ENCODE measurements around the gene CHEK2. TPM values are rescaled to one million over a fixed set of nuclear protein-coding genes. Genes with fewer than 3 reads are reported as not detected.
"Not testable (repeated sequence)": the region's sequence is repeated elsewhere in the genome, so short reads cannot be mapped to it uniquely, and the experiment has no call there.

Gene CHEK2
- polyA plus RNA-seq, 4 donors, result 6.5 to 25.4 (median 15.0) TPM

DNA sequence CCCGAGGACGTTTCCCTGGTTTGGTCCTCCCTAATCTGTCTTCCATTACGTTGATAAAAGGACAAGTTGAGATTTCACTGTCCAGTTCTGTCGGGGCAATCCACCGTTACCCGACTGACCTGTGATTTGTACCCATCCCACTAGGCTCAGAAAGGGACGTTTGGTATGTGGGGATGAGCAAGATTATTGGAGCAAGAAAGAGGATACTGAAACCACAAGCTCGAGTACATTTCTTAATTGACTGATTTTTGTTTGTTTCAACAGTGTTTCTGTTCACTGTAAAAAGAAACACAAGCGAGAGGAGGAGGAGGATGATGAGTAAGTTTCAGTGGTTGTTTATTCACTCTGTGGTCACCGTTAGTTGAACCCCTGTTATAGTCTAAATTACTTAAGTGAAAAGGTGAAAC, 31.8 kb upstream of the CHEK2 start:
- Histone ChIP-seq H3K9me3 (ENCODE audit: control insufficient read depth in 2 of 2, insufficient read depth in 1 of 2, low read depth in 1 of 2, low read length in 1 of 2) (peaks cover 0 to 4% of the 10 kb centered on the region in 2 donors), H3K4me1 (ENCODE audit: control insufficient read depth in 3 of 3, insufficient read depth in 2 of 3, low read depth in 1 of 3, low read length in 2 of 3) (peaks cover 0 to 13% (median 3%) of the 10 kb centered on the region in 3 donors), H3K36me3 (ENCODE audit: control insufficient read depth in 3 of 3, insufficient read depth in 2 of 3, low read depth in 1 of 3, low read length in 3 of 3) (peaks cover 0 to 36% (median 4%) of the 10 kb centered on the region in 3 donors), H3K27ac (ENCODE audit: low read depth in 1 of 3, low read length in 2 of 3) (peak overlapping the region; percentile 72 to 96 (median 85)), H3K27me3 (ENCODE audit: control insufficient read depth in 3 of 3, insufficient read depth in 3 of 3, low read length in 3 of 3) (no peaks in the 10 kb centered on the region), H3K4me3 (ENCODE audit: low read depth in 1 of 3, low read length in 3 of 3) (peak overlapping the region; percentile 71 to 91 (median 84))
- WGBS, 3 donors, result 1% methylated on average over 10 of the region's 10 CpGs
- DNase-seq (no peak), FAIRE-seq (no peak)

DNA sequence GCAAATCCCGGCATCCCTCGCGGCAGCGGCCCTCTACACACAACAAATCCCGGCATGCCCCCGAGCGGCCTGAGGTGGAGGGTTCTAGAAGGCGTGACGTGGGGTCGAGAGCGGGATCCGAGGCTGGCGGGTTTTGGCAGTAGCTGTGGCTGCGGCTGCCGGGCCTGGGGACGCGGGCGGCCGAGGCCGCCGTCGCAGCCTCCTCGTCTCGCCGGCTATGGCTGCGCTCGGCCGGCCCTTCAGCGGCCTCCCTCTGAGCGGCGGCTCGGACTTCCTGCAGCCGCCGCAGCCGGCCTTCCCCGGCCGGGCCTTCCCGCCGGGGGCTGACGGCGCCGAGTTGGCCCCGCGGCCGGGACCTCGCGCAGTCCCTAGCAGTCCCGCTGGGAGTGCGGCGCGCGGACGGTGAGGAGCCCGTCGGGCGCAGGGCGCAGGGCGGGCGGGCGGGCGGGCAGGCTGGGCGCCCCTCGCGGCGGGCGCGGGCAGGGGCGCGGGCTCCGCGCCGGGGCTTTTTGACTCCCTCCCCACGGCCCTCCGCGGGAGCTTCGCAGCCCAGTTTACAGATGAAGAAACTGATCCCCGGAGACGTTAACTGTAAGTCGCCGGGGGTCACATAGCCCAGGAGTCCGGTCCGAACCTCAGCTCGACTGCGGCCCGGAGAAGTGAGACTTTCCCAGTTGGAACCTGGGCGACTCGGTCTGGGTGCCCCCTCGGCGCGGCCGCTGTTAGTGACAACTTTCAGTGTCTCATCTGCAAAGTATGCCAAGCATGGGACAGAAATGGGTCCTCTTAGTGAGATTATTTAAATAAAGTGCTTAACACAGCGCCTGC, 31.2 kb upstream of the CHEK2 start, which contains the start of gene CCDC117:
Gene CCDC117, plus strand, starts transcription at position 63 of the 828 bp plus-strand sequence. Its CDS starts 155 bp downstream, at position 218.
- peak within 1 kb of the TSS; percentile 71 to 91 (median 84) for H3K4me3 ChIP-seq (ENCODE audit: low read depth in 1 of 3, low read length in 3 of 3)
- no peaks in the 10 kb centered on the region for H3K27me3 ChIP-seq (ENCODE audit: control insufficient read depth in 3 of 3, insufficient read depth in 3 of 3, low read length in 3 of 3)
- peak within 1 kb of the TSS; percentile 72 to 96 (median 85) for H3K27ac ChIP-seq (ENCODE audit: low read depth in 1 of 3, low read length in 2 of 3)
- H3K4me1 ChIP-seq (ENCODE audit: control insufficient read depth in 3 of 3, insufficient read depth in 2 of 3, low read depth in 1 of 3, low read length in 2 of 3), result peaks cover 0 to 13% (median 3%) of the 10 kb centered on the region in 3 donors
- 0 to 1% (median 0%) methylated on average over 60 to 92 of the region's 92 CpGs for WGBS, 3 donors
- FAIRE-seq (no peak), DNase-seq (peak; percentile 93 to 98)
- H3K9me3 ChIP-seq (ENCODE audit: control insufficient read depth in 2 of 2, insufficient read depth in 1 of 2, low read depth in 1 of 2, low read length in 1 of 2), result peaks cover 0 to 4% of the 10 kb centered on the region in 2 donors
- H3K36me3 ChIP-seq (ENCODE audit: control insufficient read depth in 3 of 3, insufficient read depth in 2 of 3, low read depth in 1 of 3, low read length in 3 of 3), result peaks cover 0 to 30% (median 4%) of the 10 kb centered on the region in 3 donors

DNA sequence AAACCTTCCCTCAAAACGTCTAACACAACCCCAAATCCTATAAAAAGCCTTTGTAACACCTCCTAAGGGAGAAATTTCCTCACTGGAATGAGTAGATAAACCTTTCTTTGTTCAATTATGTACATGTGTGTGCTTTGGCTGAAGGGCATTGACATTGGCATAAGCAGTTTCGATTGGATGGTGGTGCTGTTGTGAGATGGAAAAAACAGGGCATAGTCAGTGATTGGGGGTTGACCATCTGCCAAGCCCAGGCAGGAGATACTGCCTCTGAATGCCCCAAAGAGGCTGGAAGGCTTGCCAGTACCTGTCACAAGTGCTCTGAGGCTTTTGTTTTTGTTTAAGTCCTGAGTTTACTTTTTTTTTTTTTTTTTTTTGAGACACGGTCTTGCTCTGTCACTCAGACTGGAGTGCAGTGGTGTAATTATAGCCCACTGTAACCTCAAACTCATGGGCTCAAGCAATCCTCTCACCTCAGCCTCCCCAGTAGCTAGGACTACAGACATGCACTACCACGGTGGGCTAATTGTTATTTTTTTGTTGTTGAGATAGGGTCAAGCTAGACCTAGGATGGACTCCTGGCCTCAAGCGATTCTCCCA, 29.7 kb upstream of the CHEK2 start:
- Histone ChIP-seq H3K4me3 (ENCODE audit: low read depth in 1 of 3, low read length in 3 of 3) (no peak overlapping the region), H3K9me3 (ENCODE audit: control insufficient read depth in 2 of 2, insufficient read depth in 1 of 2, low read depth in 1 of 2, low read length in 1 of 2) (peaks cover 0 to 4% of the 10 kb centered on the region in 2 donors), H3K27me3 (ENCODE audit: control insufficient read depth in 3 of 3, insufficient read depth in 3 of 3, low read length in 3 of 3) (no peaks in the 10 kb centered on the region), H3K4me1 (ENCODE audit: control insufficient read depth in 3 of 3, insufficient read depth in 2 of 3, low read depth in 1 of 3, low read length in 2 of 3) (peaks cover 0 to 13% (median 3%) of the 10 kb centered on the region in 3 donors), H3K36me3 (ENCODE audit: control insufficient read depth in 3 of 3, insufficient read depth in 2 of 3, low read depth in 1 of 3, low read length in 3 of 3) (peaks cover 0 to 15% (median 4%) of the 10 kb centered on the region in 3 donors), H3K27ac (ENCODE audit: low read depth in 1 of 3, low read length in 2 of 3) (no peak overlapping the region)
- WGBS, 3 donors, result 67 to 82% (median 78%) methylated on average over 5 of the region's 5 CpGs
- DNase-seq, result no peak
- FAIRE-seq, result no peak

DNA sequence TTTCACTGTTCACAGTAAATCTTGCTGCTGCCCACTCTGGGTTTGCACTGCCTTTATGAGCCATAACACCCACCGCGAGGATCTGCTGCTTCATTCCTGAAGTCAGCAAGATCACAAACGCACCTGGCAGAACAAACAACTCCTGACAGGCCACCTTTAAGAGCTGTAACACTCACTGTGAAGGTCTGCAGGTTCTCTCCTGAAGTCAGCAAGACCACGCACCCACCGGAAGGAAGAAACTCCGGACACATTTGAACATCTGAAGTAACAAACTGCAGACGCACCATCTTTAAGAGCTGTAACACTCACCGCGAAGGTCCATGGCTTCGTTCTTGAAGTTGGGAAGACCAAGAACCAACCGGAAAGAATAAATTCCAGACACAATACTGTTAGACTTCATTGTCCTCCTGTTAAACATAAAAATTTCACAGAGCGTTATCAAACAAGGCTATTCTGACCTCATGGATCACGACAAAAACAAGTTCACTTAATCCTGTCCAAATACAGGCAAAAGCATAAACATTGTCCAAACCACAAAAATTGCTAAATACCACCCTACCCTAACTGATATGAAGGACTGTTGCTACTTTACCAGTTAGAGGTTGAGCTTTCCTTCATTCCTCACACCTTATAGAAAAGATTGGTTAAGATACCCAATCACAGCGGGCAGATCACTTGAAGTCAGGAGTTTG, 27.9 kb upstream of the CHEK2 start:
- WGBS, 3 donors, result 90 to 93% (median 92%) methylated on average over 14 of the region's 14 CpGs
- Histone ChIP-seq H3K4me1 (ENCODE audit: control insufficient read depth in 3 of 3, insufficient read depth in 2 of 3, low read depth in 1 of 3, low read length in 2 of 3) (peaks cover 0 to 8% (median 0%) of the 10 kb centered on the region in 3 donors), H3K4me3 (ENCODE audit: low read depth in 1 of 3, low read length in 3 of 3) (no peak overlapping the region), H3K9me3 (ENCODE audit: control insufficient read depth in 2 of 2, insufficient read depth in 1 of 2, low read depth in 1 of 2, low read length in 1 of 2) (peaks cover 0 to 4% of the 10 kb centered on the region in 2 donors), H3K27ac (ENCODE audit: low read depth in 1 of 3, low read length in 2 of 3) (no peak overlapping the region), H3K36me3 (ENCODE audit: control insufficient read depth in 3 of 3, insufficient read depth in 2 of 3, low read depth in 1 of 3, low read length in 3 of 3) (peaks cover 0 to 4% (median 0%) of the 10 kb centered on the region in 3 donors), H3K27me3 (ENCODE audit: control insufficient read depth in 3 of 3, insufficient read depth in 3 of 3, low read length in 3 of 3) (no peaks in the 10 kb centered on the region)
- DNase-seq (no peak), FAIRE-seq (no peak)

DNA sequence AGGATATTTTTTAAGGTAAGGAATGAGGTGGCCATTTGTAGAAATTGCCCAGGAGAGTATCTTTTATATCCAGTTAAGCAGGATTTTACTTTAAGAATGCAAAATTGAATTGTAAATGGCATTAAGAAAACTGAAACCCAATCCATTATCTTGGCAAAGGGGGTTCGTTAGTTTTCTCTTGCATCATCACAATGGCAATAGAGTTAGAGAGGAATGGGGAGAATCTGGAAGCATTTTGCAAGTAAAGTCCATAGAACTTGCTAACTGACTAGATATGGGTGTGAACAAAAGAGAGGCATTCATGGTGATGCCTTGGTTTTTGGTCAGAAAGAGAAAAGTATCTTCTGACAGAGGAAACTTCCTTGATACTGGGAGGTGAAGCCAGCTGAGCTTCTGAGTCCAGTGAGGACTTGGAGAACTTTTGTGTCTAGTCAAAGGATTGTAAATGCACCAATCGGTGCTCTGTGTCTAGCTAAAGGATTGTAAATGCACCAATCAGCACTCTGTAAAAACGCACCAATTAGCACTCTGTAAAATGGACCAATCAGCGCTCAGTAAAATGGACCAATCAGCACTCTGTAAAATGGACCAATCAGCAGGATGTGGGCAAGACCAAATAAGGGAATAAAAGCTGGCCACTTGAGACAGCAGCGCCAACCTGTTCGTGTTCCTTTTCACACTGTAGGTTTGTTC, 27.2 kb upstream of the CHEK2 start:
- 85 to 90% (median 88%) methylated on average over 6 of the region's 6 CpGs for WGBS, 3 donors
- H3K27me3 ChIP-seq (ENCODE audit: control insufficient read depth in 3 of 3, insufficient read depth in 3 of 3, low read length in 3 of 3), result no peaks in the 10 kb centered on the region
- peaks cover 0 to 4% of the 10 kb centered on the region in 2 donors for H3K9me3 ChIP-seq (ENCODE audit: control insufficient read depth in 2 of 2, insufficient read depth in 1 of 2, low read depth in 1 of 2, low read length in 1 of 2)
- DNase-seq (no peak), FAIRE-seq (no peak)
- no peak overlapping the region for H3K4me3 ChIP-seq (ENCODE audit: low read depth in 1 of 3, low read length in 3 of 3)
- peaks cover 0 to 5% (median 0%) of the 10 kb centered on the region in 3 donors for H3K4me1 ChIP-seq (ENCODE audit: control insufficient read depth in 3 of 3, insufficient read depth in 2 of 3, low read depth in 1 of 3, low read length in 2 of 3)
- no peaks in the 10 kb centered on the region for H3K36me3 ChIP-seq (ENCODE audit: control insufficient read depth in 3 of 3, insufficient read depth in 2 of 3, low read depth in 1 of 3, low read length in 3 of 3)
- H3K27ac ChIP-seq (ENCODE audit: low read depth in 1 of 3, low read length in 2 of 3), result no peak overlapping the region

DNA sequence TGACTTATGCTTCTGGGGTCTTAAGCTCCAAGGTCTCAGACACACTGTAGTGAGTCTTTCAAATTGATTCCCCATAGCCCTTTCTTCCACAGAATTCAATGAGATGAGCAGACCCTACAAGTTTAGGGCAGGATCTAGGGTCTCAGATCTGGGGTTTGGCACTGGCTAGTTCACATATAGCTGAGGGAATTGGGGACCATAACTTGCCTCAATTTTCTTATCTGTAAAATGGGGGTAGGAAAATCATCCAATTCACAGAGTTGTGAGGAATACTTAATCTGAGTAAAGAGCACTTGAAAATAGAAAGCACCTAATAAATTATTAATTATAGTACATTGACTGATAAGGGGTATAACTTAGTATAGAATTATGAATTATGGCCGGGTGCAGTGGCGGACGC, 25.0 kb upstream of the CHEK2 start:
- DNase-seq (no peak), FAIRE-seq (no peak)
- Histone ChIP-seq H3K27me3 (ENCODE audit: control insufficient read depth in 3 of 3, insufficient read depth in 3 of 3, low read length in 3 of 3) (no peaks in the 10 kb centered on the region), H3K4me1 (ENCODE audit: control insufficient read depth in 3 of 3, insufficient read depth in 2 of 3, low read depth in 1 of 3, low read length in 2 of 3) (no peaks in the 10 kb centered on the region), H3K36me3 (ENCODE audit: control insufficient read depth in 3 of 3, insufficient read depth in 2 of 3, low read depth in 1 of 3, low read length in 3 of 3) (no peaks in the 10 kb centered on the region), H3K9me3 (ENCODE audit: control insufficient read depth in 2 of 2, insufficient read depth in 1 of 2, low read depth in 1 of 2, low read length in 1 of 2) (peaks cover 0 to 4% of the 10 kb centered on the region in 2 donors), H3K4me3 (ENCODE audit: low read depth in 1 of 3, low read length in 3 of 3) (no peak overlapping the region), H3K27ac (ENCODE audit: low read depth in 1 of 3, low read length in 2 of 3) (no peak overlapping the region)
- WGBS, 3 donors, result 81 to 94% (median 85%) methylated on average over 3 of the region's 3 CpGs

DNA sequence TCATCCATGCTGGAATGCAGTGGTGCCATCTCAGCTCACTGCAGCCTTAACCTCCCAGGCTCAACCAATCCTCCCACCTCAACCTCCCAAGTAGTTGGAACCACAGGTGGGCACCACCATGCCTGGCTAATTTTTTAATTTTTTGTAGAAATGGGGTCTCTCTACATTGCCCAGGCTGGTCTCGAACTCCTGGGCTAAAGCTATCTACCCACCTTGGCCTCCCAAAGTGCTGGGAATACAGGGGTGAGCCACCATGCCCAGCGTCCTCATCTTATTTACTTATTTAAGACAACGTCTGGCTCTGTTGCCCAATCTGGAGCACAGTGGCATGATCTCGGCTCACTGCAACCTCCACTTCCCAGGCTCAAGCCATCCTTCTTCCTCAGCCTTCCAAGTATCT, 20.4 kb upstream of the CHEK2 start:
- H3K27me3 ChIP-seq (ENCODE audit: control insufficient read depth in 3 of 3, insufficient read depth in 3 of 3, low read length in 3 of 3); DNase-seq; H3K36me3 ChIP-seq (ENCODE audit: control insufficient read depth in 3 of 3, insufficient read depth in 2 of 3, low read depth in 1 of 3, low read length in 3 of 3); H3K4me1 ChIP-seq (ENCODE audit: control insufficient read depth in 3 of 3, insufficient read depth in 2 of 3, low read depth in 1 of 3, low read length in 2 of 3); H3K4me3 ChIP-seq (ENCODE audit: low read depth in 1 of 3, low read length in 3 of 3); FAIRE-seq; H3K9me3 ChIP-seq (ENCODE audit: control insufficient read depth in 2 of 2, insufficient read depth in 1 of 2, low read depth in 1 of 2, low read length in 1 of 2); H3K27ac ChIP-seq (ENCODE audit: low read depth in 1 of 3, low read length in 2 of 3): not testable (repeated sequence)
- 91 to 94% (median 93%) methylated on average over 4 of the region's 4 CpGs for WGBS, 3 donors

DNA sequence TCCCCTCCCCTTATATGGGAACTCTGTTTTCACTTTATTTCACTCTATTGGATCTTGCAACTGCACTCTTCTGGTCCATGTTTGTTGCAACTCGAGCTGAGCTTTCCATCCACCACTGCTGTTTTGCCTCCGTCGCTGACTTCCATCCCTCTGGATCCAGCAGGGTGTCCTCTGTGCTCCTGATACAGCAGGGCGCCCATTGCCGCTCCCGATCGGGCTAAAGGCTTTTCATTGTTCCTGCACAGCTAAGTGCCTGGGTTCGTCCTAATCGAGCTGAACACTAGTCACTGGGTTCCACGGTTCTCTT, 19.8 kb upstream of the CHEK2 start:
- no peaks in the 10 kb centered on the region for H3K9me3 ChIP-seq (ENCODE audit: control insufficient read depth in 2 of 2, insufficient read depth in 1 of 2, low read depth in 1 of 2, low read length in 1 of 2)
- no peak overlapping the region for H3K4me3 ChIP-seq (ENCODE audit: low read depth in 1 of 3, low read length in 3 of 3)
- WGBS, 3 donors, result 94 to 99% (median 95%) methylated on average over 10 of the region's 10 CpGs
- no peaks in the 10 kb centered on the region for H3K27me3 ChIP-seq (ENCODE audit: control insufficient read depth in 3 of 3, insufficient read depth in 3 of 3, low read length in 3 of 3)
- FAIRE-seq (no peak), DNase-seq (no peak)
- H3K27ac ChIP-seq (ENCODE audit: low read depth in 1 of 3, low read length in 2 of 3), result no peak overlapping the region
- no peaks in the 10 kb centered on the region for H3K36me3 ChIP-seq (ENCODE audit: control insufficient read depth in 3 of 3, insufficient read depth in 2 of 3, low read depth in 1 of 3, low read length in 3 of 3)
- no peaks in the 10 kb centered on the region for H3K4me1 ChIP-seq (ENCODE audit: control insufficient read depth in 3 of 3, insufficient read depth in 2 of 3, low read depth in 1 of 3, low read length in 2 of 3)
